Measurements from ENCODE around the gene ADAM15.

DNA sequence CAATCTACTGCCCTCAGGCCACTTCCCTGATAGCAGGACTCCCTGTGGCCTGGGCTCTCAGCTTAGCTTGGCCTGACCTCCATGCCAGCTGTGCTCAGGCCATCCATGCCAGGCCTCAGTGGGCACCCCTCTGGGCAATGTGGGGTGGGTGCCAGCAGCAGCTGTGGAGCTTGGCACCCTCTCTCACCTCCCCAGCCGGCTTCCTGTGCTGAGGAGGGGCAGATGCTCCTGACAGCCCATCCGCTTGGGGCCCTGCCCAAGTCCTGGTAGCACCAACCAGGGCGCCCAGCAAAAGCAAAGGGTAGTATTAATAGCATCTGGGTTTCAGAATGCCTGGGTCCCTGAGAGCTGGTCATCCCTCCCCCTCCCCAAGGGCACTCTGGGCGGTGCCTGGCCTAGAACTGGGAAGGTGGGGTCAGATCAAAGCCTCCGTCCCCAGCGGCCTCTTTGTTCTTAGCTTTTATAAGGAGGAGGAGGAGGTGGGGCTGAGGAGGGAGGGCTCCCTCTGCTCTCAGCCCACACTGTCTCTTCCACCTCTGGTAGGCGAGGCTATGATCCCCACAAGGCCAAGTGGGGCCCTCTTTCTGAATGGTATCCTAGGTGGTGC is 18.5 kb downstream of the ADAM15 start:
- TF ChIP-seq, protein P1, sequence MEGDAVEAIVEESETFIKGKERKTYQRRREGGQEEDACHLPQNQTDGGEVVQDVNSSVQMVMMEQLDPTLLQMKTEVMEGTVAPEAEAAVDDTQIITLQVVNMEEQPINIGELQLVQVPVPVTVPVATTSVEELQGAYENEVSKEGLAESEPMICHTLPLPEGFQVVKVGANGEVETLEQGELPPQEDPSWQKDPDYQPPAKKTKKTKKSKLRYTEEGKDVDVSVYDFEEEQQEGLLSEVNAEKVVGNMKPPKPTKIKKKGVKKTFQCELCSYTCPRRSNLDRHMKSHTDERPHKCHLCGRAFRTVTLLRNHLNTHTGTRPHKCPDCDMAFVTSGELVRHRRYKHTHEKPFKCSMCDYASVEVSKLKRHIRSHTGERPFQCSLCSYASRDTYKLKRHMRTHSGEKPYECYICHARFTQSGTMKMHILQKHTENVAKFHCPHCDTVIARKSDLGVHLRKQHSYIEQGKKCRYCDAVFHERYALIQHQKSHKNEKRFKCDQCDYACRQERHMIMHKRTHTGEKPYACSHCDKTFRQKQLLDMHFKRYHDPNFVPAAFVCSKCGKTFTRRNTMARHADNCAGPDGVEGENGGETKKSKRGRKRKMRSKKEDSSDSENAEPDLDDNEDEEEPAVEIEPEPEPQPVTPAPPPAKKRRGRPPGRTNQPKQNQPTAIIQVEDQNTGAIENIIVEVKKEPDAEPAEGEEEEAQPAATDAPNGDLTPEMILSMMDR (IDR thresholded peaks at IDR 0.05), result no peak
- TF ChIP-seq POLR2A (IDR thresholded peaks at IDR 0.05), result no peak
